Skin epidermis (tissue), 12 donors: Measurements from ENCODE around the gene CNEP1R1.
A peak's percentile ranks its signal among the peaks of the same experiment; 100 is the strongest.

Source experiments
- H3K27ac ChIP-seq, 21 experiments: fragments of 200-600 bp; sonication (generic) in 11 of 21; one replicate each; pipeline ENCODE4 v1.5.0; 2020; ENCODE audit warnings: mild to moderate bottlenecking in 3 of 21, inconsistent platforms in 2 of 21, moderate library complexity in 2 of 21
- H3K4me3 ChIP-seq, 7 experiments: fragments of 200-600 bp; sonication (generic) in 2 of 7; one replicate each; pipeline ENCODE4 v1.5.0; 2020; ENCODE audit warnings: inconsistent platforms in 2 of 7, mild to moderate bottlenecking in 2 of 7, moderate library complexity in 1 of 7

The CNEP1R1 gene

DNA sequence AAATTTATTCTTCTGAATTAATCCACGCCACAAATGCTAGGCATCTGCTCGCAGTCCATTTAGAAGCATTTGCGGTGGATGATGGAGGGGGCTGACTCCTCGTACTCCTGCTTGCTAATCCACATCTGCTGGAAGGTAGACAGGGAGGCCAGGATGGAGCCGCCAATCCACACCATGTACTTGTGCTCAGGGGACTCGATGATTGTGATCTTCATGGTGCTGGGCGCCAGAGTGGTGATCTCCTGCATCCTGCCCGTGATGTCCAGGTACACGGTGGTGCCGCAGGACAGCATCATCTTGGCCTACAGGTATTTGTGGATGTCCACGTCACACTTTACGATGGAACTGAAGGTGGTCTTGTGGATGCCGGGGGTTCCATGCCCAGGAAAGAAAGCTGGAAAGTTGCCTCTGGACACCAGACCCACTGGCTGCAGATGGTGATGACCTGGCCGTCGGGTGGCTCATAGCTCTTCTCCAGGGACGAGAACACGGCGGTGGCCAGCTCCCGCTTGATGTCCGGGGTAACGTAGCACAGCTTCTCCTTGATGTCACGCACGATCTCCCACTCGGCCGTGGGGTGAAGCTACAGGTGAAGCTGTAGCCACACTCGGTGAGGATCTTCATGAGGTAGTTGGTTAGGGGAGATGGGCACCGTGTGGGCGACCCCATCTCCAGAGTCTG is 33.2 kb downstream of the CNEP1R1 start:
- H3K4me3 ChIP-seq, result no peak overlapping the region

GRCh38 chr16:50059111-50059510 is 34.1 kb downstream of the CNEP1R1 start:
- Histone ChIP-seq H3K27ac (no peak overlapping the region), H3K4me3 (no peak overlapping the region)

More for the DNA sequence above, 33.2 kb downstream of the CNEP1R1 start:
- no peak overlapping the region for H3K27ac ChIP-seq

DNA sequence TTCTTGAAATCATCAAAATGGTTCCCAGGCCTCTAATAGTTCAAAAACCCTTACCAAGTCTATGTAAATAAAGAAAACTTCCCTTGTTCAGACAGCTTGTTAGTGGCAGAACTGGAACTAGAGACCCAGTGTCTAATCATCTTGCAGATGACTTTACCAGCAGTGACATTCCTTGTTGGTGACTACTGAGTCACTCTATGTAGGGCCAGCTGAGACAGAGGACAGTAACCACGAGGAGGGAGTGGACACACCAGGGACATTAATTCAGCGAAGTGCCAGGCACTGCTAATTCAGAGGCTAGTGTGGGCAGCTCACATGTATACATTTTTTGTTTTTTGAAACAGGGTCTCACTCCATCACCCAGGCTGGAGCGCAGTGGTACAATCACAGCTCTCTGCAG is 34.6 kb downstream of the CNEP1R1 start:
- H3K4me3 ChIP-seq, result no peak overlapping the region
- no peak overlapping the region for H3K27ac ChIP-seq

- Histone ChIP-seq H3K4me3 (no peak overlapping the region), H3K27ac (no peak overlapping the region)
These were observed 36.3 kb downstream of the CNEP1R1 start for GRCh38 chr16:50061326-50061725.

DNA sequence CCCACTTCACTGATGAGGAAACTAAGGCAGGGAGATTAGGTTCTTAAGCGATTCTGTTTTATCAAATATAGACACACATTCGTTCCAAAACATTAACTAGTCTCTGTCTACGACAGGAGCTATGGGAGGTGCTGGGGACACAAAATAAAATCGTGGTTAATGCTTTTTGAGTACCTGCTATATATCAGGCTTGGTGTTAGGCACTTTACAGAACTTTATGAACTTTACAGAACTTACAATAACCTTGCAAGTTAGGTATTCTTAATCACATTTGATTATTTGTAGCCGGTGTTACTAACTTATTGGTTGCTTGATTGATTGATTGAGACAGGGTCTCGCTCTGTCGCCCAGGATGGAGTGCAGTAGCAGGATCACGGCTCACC is 40.2 kb downstream of the CNEP1R1 start:
- H3K27ac ChIP-seq, result peak overlapping the region in 10 of 21 experiments; percentile 51 to 96 (median 90)
- peak overlapping the region in 4 of 7 experiments; percentile 61 to 99 (median 94) for H3K4me3 ChIP-seq

DNA sequence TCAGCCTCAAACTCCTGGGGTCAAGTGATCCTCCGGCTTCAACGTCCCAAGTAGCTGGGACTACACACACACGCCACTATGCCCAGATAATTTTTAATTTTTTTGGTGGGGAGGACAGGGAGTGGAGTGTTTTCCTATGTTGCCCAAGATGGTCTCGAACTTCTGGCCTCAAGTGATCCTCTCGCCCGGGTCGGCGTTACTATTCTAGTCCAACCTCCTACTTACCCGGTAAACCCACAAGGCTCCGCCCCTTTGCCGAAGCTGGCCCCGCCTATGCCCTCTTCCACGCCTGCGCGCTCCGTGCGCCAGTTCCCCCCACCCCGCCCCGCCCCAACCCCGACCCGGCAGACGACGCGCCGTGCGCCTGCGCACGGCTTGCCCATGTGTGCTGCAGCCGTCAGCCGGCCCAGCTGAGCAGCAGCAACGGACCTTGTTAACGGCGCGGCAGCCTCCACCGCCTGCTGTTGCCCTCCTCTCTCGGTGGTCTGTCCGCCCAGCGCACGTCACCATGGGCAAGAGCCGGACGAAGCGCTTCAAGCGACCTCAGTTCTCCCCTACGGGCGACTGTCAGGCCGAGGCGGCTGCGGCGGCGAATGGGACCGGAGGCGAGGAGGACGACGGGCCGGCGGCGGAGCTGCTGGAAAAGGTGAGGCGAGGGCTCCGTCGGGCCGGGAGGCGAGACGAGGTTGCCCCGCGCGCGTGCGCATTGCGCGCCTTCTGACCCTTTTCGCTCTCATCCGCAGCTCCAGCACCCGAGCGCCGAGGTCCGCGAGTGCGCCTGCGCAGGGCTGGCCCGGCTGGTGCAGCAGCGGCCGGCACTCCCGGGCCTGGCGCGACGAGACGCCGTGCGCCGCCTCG is 40.8 kb downstream of the CNEP1R1 start, which contains the start of gene HEATR3:
HEATR3 (plus strand) TSS at position 347 of the 858 bp plus-strand sequence; CDS start at position 509, 162 bp downstream.
- peak within 1 kb of the TSS; percentile 61 to 99 (median 94) for H3K4me3 ChIP-seq
- peak within 1 kb of the TSS; percentile 82 to 98 (median 93) for H3K27ac ChIP-seq

DNA sequence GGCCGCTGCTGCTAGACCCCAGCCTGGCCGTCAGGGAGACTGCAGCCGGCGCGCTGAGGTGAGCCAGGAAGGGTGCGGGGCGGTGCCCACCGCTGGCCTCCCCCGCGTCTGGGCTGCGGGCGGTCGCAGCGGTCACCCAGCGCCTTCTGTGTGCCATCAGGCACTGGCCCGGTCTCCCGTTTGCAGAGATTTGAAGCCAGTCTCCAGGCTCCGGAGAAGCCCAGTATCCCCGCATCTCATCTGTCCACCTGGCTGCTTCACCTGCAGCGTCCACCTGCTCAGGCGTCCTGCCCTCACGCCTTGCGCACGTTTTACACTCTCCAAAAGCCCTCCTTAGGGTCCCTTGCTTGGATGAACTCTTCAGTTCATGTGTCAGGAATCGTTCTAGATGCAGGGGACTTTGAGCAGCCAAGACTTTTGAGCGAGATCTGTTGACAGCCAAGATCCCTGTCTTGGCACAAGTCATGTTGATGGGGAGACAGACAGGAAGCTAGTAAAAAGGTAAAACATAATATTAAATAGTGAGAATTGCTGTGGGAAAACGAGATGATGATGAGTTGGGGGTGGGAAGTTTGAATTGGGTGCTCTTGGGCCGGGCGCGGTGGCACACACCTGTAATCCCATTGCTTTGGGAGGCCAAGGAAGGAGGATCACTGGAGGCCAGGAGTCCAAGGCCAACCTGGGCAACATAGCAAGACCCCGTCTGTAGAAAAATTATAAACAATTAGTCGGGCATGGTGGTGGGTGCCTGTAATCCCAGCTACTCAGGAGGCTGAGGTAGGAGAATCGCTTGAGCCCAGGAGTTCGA is 41.7 kb downstream of the CNEP1R1 start:
- H3K27ac ChIP-seq, result peak overlapping the region in 20 of 21 experiments; percentile 86 to 98 (median 94)
- peak overlapping the region; percentile 61 to 99 (median 94) for H3K4me3 ChIP-seq

DNA sequence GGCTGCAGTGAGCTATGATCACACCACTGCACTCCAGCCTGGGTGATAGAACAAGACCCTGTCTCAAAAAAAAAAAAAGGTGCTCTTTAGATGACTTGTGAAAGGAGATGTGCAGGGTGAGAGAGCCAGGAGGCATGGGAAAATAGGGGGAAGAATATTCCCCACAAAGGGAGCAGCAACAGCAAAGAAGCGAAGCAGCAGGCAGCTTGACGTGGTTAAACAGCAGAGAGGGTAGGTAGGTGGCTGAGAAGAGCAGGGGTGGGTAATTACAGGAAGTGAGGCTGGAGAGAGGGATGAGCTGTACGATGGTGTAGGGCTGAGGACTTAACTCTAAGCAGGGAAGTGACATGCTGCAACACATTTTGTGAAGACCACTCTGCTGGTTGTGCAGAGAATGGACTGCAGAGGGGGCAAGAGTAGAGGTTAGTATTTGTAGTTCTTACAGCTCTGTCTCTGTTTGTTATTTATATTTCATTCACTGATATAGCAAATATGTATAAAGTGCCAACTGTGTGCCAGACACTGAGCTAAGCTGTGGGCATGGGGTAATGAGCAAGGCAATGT is 42.3 kb downstream of the CNEP1R1 start:
- Histone ChIP-seq H3K27ac (peak overlapping the region in 1 of 21 experiments; percentile 91), H3K4me3 (peak overlapping the region in 4 of 7 experiments; percentile 61 to 99 (median 84))

GRCh38 chr16:50068550-50068949 is 43.5 kb downstream of the CNEP1R1 start:
- H3K27ac ChIP-seq, result no peak overlapping the region
- H3K4me3 ChIP-seq, result no peak overlapping the region

DNA sequence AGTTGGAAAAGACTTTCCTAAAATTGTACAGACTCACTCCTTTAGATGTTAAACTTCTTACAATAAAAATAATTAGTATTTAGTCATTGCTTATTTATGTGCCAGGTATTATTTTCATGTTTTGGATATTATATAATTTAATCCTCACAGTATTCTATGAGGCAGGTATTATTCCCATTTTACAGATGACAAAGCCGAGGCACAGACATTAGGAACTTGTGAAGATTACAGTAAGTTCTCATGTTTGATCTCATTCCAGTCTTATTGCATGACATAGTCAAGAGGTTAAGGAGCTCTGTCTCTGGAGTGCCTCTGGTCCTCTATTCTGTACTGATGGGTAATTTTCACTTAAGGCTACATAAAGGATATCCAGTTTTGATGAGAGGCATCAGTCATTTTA is 44.0 kb downstream of the CNEP1R1 start:
- Histone ChIP-seq H3K27ac (no peak overlapping the region), H3K4me3 (no peak overlapping the region)

GRCh38 chr16:50071075-50071671 is 46.1 kb downstream of the CNEP1R1 start:
- Histone ChIP-seq H3K27ac (no peak overlapping the region), H3K4me3 (no peak overlapping the region)

GRCh38 chr16:50072730-50073129 is 47.7 kb downstream of the CNEP1R1 start:
- no peak overlapping the region for H3K4me3 ChIP-seq
- H3K27ac ChIP-seq, result no peak overlapping the region

DNA sequence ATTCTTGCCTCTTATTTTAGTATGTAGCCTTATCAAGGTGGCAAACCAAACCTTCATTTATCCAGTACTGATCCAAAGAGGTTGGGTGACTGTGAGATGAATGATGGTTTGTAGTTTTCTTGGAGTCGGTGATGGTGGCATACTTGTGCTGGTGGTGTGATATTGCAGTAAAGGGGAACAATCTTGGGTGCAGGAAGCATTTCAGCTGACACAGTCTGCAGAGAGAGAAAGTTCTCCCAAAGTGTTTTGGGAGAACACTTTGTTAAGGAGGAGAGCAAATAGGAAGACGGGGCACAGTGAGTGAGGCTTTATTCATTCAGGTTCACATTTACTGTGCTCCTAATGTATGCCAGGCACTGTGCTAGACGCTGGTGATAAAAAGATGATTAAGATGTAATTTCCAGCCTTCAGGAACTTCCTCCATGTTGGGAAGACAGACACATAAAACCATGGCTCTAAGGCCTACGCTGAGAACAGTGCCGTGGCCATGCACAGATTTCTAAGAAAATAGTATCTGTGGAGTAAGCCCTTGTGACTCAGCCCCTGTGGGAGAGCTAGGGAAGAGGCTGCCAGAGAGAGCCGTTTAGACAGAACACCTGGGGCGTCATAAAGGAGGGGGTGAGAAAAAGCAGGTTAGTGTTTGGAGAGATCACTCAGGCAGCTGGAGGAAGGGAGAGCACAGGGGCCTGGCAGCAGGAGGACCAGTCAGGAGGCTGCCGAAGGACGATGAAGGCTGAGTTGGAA is 54.5 kb downstream of the CNEP1R1 start:
- no peak overlapping the region for H3K4me3 ChIP-seq
- no peak overlapping the region for H3K27ac ChIP-seq

DNA sequence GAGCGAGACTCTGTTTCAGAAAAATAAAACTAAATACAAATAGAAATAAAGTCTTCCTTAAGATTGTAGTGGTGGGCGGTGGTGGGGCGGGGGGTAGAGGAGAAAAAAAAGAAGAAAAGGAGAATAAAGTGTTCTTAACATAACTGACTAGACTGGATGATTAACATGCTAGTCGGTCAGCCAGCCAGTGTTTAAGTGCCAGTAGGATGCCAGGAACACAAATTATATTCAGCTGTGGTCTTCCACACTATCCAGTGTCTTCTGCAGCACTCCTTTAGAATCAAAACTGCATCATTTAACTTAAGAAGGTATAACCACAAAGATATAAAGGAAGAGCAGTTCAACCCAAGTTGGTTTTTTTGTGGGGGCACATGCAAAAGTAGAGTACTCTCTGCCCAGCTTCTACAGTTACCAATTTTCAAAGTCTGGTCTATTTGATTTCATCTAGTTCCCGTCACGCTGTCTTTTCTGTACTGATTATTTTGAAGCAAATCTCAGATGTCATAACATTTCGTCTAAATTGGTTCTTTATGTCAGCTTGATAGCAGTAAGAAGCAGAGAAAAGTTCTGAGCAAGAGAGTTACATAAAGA is 56.5 kb downstream of the CNEP1R1 start:
- Histone ChIP-seq H3K4me3 (no peak overlapping the region), H3K27ac (no peak overlapping the region)

- H3K27ac ChIP-seq, result no peak overlapping the region
- no peak overlapping the region for H3K4me3 ChIP-seq
These were observed 59.0 kb downstream of the CNEP1R1 start for GRCh38 chr16:50083996-50084395.

- Histone ChIP-seq H3K4me3 (no peak overlapping the region), H3K27ac (no peak overlapping the region)
These were observed 61.2 kb downstream of the CNEP1R1 start for GRCh38 chr16:50086176-50086575.
